GM13977 (cell line): Measurements from ENCODE around the gene GPR141.

Source experiments
- DNase-seq: peaks from one replicate; pipeline ENCODE4 v3.0.0; 2012; ENCODE audit warnings: low spot score
- CTCF ChIP-seq: IDR thresholded peaks from 2 replicates; pipeline ENCODE4 v1.5.1; 2012; ENCODE audit warnings: mild to moderate bottlenecking, control low read depth; ENCODE audit not compliant: insufficient read depth; ENCODE audit errors: extremely low read depth, missing control alignments
- in situ Hi-C: fragments of 300-500 bp; cut with MboI; formaldehyde crosslinking; loops from one replicate; pipeline ENCODE4 v1.12.0; 2022; ENCODE audit warnings: low sequenced_read_pairs, low pct_unique_long_range_greater_than_20kb, mixed read lengths, inconsistent platforms; ENCODE audit not compliant: unreplicated experiment

Gene GPR141

GRCh38 chr7:37669818-37670217 is 13.7 kb upstream of the GPR141 start:
- no peak for TF ChIP-seq CTCF
- in situ Hi-C loops = no loop called here
- DNase-seq = no peak

GRCh38 chr7:37670436-37670835 is 13.1 kb upstream of the GPR141 start:
- in situ Hi-C loops = no loop called here
- no peak for TF ChIP-seq CTCF
- DNase-seq = no peak

- DNase-seq = no peak
- no peak for TF ChIP-seq CTCF
- in situ Hi-C loops = no loop called here
Measured at GRCh38 chr7:37671876-37672275, 11.7 kb upstream of the GPR141 start.

GRCh38 chr7:37672926-37673325 is 10.6 kb upstream of the GPR141 start:
- in situ Hi-C loops = no loop called here
- TF ChIP-seq CTCF = no peak
- DNase-seq = no peak

- DNase-seq = no peak
- TF ChIP-seq CTCF = no peak
- in situ Hi-C loops = no loop called here
Measured at GRCh38 chr7:37673523-37673922, 10.0 kb upstream of the GPR141 start.

GRCh38 chr7:37674531-37674930 is 9.0 kb upstream of the GPR141 start:
- no peak for TF ChIP-seq CTCF
- in situ Hi-C loops = no loop called here
- DNase-seq = no peak

- no peak for TF ChIP-seq CTCF
- in situ Hi-C loops = no loop called here
- DNase-seq = no peak
Measured at GRCh38 chr7:37675749-37676148, 7.8 kb upstream of the GPR141 start.
